ENCODE results near the gene REEP1. TPM values are rescaled to one million over a fixed set of nuclear protein-coding genes. Genes with fewer than 3 reads are reported as not detected.

REEP1 gene
- polyA plus RNA-seq, 1 donor (not counting 4 experiments of a cell fraction or from before 2014, with no cell fraction given) = 0.30 TPM

DNA sequence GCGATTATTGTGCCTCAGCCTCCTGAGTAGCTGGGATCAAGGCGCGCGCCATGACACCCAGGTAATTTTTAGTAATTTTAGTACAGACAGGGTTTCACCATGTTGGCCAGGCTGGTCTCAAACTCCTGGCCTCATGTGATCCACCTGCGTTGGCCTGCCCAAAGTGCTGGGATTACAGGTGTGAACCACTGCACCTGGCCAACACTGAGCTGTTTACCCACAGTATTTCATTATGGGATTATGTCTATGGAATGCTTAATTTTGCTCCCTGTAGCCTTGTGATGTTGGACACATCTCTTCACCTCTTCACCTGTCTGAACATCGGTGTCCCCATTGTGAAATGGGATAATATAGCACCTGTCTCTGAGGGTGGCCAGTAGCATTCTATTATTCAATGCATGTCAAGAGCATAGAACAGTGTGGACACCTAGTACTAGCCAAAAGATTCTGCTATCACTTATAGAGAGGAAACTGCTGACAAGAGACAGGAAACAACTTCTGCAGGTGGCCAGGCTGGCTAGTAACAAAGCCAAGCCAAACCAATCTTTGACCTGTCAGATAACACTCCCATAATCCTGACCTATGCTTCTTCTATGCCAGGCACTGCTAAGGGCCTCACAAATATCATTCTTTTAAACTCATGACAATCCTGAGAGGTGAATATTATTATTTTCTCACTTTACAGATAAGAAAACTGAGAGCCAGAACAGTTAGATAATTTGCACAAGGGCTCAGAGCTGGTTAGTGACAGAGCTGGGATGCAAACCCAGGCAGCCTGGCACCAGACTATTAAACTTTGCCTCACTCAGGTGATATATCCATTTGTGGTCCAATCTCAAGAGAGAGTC, 29.4 kb upstream of the REEP1 start:
- no peaks in the 10 kb centered on the region for H3K79me2 ChIP-seq (ENCODE audit: control insufficient read depth, insufficient read depth, low read length)
- no peak for DNase-seq (ENCODE audit: low read depth, low spot score)
- H3K9ac ChIP-seq (ENCODE audit: control insufficient read depth, extremely low read depth, insufficient read depth, low read length) = no peak overlapping the region
- H3K4me3 ChIP-seq (ENCODE audit: control insufficient read depth in 2 of 3, extremely low read depth in 1 of 3, insufficient read depth in 2 of 3, low read depth in 1 of 3, low read length in 3 of 3) = no peak overlapping the region
- no peaks in the 10 kb centered on the region for H3K27me3 ChIP-seq (ENCODE audit: control insufficient read depth, extremely low read depth, insufficient read depth, low read length)
- H3K27ac ChIP-seq (ENCODE audit: control insufficient read depth, insufficient read depth, low read length) = no peak overlapping the region
- no peak overlapping the region for H3K4me2 ChIP-seq (ENCODE audit: control insufficient read depth, extremely low read depth, insufficient read depth, low read depth, low read length)
- H2AFZ ChIP-seq (ENCODE audit: control insufficient read depth, low read length) = no peak overlapping the region
- H3K9me3 ChIP-seq (ENCODE audit: control insufficient read depth, low read depth, low read length) = no peaks in the 10 kb centered on the region
- FAIRE-seq = no peak
- no peak for TF ChIP-seq EZH2 (IDR thresholded peaks at IDR 0.05; ENCODE audit: low read length)
- TF ChIP-seq, protein P1, sequence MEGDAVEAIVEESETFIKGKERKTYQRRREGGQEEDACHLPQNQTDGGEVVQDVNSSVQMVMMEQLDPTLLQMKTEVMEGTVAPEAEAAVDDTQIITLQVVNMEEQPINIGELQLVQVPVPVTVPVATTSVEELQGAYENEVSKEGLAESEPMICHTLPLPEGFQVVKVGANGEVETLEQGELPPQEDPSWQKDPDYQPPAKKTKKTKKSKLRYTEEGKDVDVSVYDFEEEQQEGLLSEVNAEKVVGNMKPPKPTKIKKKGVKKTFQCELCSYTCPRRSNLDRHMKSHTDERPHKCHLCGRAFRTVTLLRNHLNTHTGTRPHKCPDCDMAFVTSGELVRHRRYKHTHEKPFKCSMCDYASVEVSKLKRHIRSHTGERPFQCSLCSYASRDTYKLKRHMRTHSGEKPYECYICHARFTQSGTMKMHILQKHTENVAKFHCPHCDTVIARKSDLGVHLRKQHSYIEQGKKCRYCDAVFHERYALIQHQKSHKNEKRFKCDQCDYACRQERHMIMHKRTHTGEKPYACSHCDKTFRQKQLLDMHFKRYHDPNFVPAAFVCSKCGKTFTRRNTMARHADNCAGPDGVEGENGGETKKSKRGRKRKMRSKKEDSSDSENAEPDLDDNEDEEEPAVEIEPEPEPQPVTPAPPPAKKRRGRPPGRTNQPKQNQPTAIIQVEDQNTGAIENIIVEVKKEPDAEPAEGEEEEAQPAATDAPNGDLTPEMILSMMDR (optimal IDR thresholded peaks at IDR 0.05 in 1 of 3, IDR thresholded peaks at IDR 0.05 in 1 of 3, conservative IDR thresholded peaks at IDR 0.05 in 1 of 3; ENCODE audit: extremely low read depth in 1 of 3, insufficient read depth in 2 of 3, low read length in 3 of 3) = no peak
- H3K9me1 ChIP-seq (ENCODE audit: control insufficient read depth, extremely low read depth, insufficient read depth, low read length) = no peaks in the 10 kb centered on the region
- peaks cover 6% of the 10 kb centered on the region for H3K4me1 ChIP-seq (ENCODE audit: control insufficient read depth, extremely low read depth, insufficient read depth, low read length)
- dilution Hi-C loops (cut with MboI; ENCODE audit: extremely low pct_ligation_motif_present, low sequenced_read_pairs) = no loop called here
- no peaks in the 10 kb centered on the region for H3K36me3 ChIP-seq (ENCODE audit: control insufficient read depth in 2 of 2, extremely low read depth in 1 of 2, insufficient read depth in 2 of 2, low read length in 2 of 2)
- H4K20me1 ChIP-seq (ENCODE audit: control insufficient read depth, extremely low read depth, insufficient read depth, low read length) = no peaks in the 10 kb centered on the region

DNA sequence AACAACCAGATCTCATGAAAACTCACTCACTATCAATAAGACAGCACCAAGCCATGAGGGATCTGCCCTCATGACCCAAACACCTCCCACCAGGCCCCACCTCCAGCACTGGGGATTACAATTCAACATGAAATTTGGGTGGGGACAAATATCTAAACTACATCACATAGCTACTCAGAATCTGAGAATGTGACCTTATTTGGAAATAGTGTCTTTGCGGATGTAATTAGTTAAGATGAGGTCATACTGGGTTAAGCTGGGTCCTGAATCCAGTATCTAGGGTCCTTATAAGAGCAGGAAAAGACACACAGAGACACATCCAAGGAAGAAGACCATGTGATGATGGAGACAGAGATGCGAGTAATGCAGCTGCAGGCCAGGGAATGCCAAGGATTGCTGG, 27.5 kb upstream of the REEP1 start:
- H3K9me1 ChIP-seq (ENCODE audit: control insufficient read depth, extremely low read depth, insufficient read depth, low read length) = no peaks in the 10 kb centered on the region
- no peak overlapping the region for H3K9ac ChIP-seq (ENCODE audit: control insufficient read depth, extremely low read depth, insufficient read depth, low read length)
- H2AFZ ChIP-seq (ENCODE audit: control insufficient read depth, low read length) = no peak overlapping the region
- no peaks in the 10 kb centered on the region for H4K20me1 ChIP-seq (ENCODE audit: control insufficient read depth, extremely low read depth, insufficient read depth, low read length)
- H3K27me3 ChIP-seq (ENCODE audit: control insufficient read depth, extremely low read depth, insufficient read depth, low read length) = no peaks in the 10 kb centered on the region
- no peaks in the 10 kb centered on the region for H3K9me3 ChIP-seq (ENCODE audit: control insufficient read depth, low read depth, low read length)
- DNase-seq (ENCODE audit: low read depth, low spot score) = no peak
- no peaks in the 10 kb centered on the region for H3K36me3 ChIP-seq (ENCODE audit: control insufficient read depth in 2 of 2, extremely low read depth in 1 of 2, insufficient read depth in 2 of 2, low read length in 2 of 2)
- peaks cover 6% of the 10 kb centered on the region for H3K4me1 ChIP-seq (ENCODE audit: control insufficient read depth, extremely low read depth, insufficient read depth, low read length)
- no peak overlapping the region for H3K4me2 ChIP-seq (ENCODE audit: control insufficient read depth, extremely low read depth, insufficient read depth, low read depth, low read length)
- no peaks in the 10 kb centered on the region for H3K79me2 ChIP-seq (ENCODE audit: control insufficient read depth, insufficient read depth, low read length)
- no peak for FAIRE-seq
- no peak overlapping the region for H3K27ac ChIP-seq (ENCODE audit: control insufficient read depth, insufficient read depth, low read length)
- TF ChIP-seq EZH2 (IDR thresholded peaks at IDR 0.05; ENCODE audit: low read length) = no peak
- TF ChIP-seq, protein P1 (optimal IDR thresholded peaks at IDR 0.05 in 1 of 3, IDR thresholded peaks at IDR 0.05 in 1 of 3, conservative IDR thresholded peaks at IDR 0.05 in 1 of 3; ENCODE audit: extremely low read depth in 1 of 3, insufficient read depth in 2 of 3, low read length in 3 of 3) = no peak
- H3K4me3 ChIP-seq (ENCODE audit: control insufficient read depth in 2 of 3, extremely low read depth in 1 of 3, insufficient read depth in 2 of 3, low read depth in 1 of 3, low read length in 3 of 3) = no peak overlapping the region
- dilution Hi-C loops (cut with MboI; ENCODE audit: extremely low pct_ligation_motif_present, low sequenced_read_pairs) = no loop called here

Measured in keratinocyte (primary cell).